Endothelial cell of umbilical vein (primary cell): ENCODE data around the gene MMP24.

Experiments
- CTCF ChIP-seq, 2 donors: IDR thresholded peaks; 1 replicate in 1 of 2; 2 replicates in 1 of 2; pipeline ENCODE4 v1.5.1; 2011; ENCODE audit warnings: low read length in 2 of 2, mild to moderate bottlenecking in 2 of 2, moderate library complexity in 2 of 2, control low read depth in 1 of 2, inconsistent platforms in 1 of 2, low read depth in 1 of 2; ENCODE audit not compliant: insufficient read depth in 1 of 2; ENCODE audit errors: extremely low read depth in 1 of 2
- POLR2A ChIP-seq: IDR thresholded peaks from 2 replicates; pipeline ENCODE4 v1.6.1; 2012; ENCODE audit warnings: low read depth, mild to moderate bottlenecking, control low read depth, low read length

- no peak for TF ChIP-seq CTCF (IDR thresholded peaks at IDR 0.05; ENCODE audit: extremely low read depth in 1 of 2, insufficient read depth in 1 of 2, low read depth in 1 of 2, low read length in 2 of 2)
- no peak for TF ChIP-seq POLR2A
Observed at GRCh38 chr20:35320396-35321126, 94.1 kb downstream of the MMP24 start.
